Heart left ventricle (tissue), 16 donors: ENCODE measurements around the gene CADM3. TPM values are rescaled to one million over a fixed set of nuclear protein-coding genes. Genes with fewer than 3 reads are reported as not detected.

ENCODE experiments used
- ATAC-seq, 4 donors: fragments of 200-7000 bp; cut with Tn5 transposase; one replicate each; pipeline ENCODE4 v1.9.1; 2020 to 2022; ENCODE audit warnings: moderate library complexity in 4 of 4, mild to moderate bottlenecking in 3 of 4, moderate number of reproducible peaks in 1 of 4
- DNase-seq, 5 donors: peaks; one replicate each; pipeline ENCODE4 v3.0.0-alpha.2; 2020
- H3K27ac ChIP-seq, 12 donors: fragments of 200-600 bp; sonication (generic) in 4 of 12; one replicate each; pipeline versions ENCODE4 v1.5.0 to v1.8.0; 2016 to 2022; ENCODE audit warnings: mild to moderate bottlenecking in 2 of 12
- H3K27me3 ChIP-seq, 9 donors: fragments of 200-600 bp; sonication (generic) in 2 of 9; one replicate each; pipeline versions ENCODE4 v1.5.1 to v1.8.0; 2016 to 2022; ENCODE audit warnings: mild to moderate bottlenecking in 3 of 9
- H3K36me3 ChIP-seq, 9 donors: fragments of 200-600 bp; sonication (generic) in 2 of 9; one replicate each; pipeline versions ENCODE4 v1.5.0 to v1.8.0; 2018 to 2022; ENCODE audit warnings: mild to moderate bottlenecking in 2 of 9
- H3K4me1 ChIP-seq, 12 donors: fragments of 200-600 bp; sonication (generic) in 4 of 12; one replicate each; pipeline versions ENCODE4 v1.5.0 to v1.8.0; 2016 to 2022; ENCODE audit warnings: mild to moderate bottlenecking in 3 of 12
- H3K4me3 ChIP-seq, 12 donors: fragments of 200-600 bp; sonication (generic) in 4 of 12; one replicate each; pipeline versions ENCODE4 v1.5.0 to v1.8.0; 2017 to 2022; ENCODE audit warnings: mild to moderate bottlenecking in 9 of 12, moderate library complexity in 4 of 12
- H3K9me3 ChIP-seq, 12 donors: fragments of 200-600 bp; sonication (generic) in 4 of 12; one replicate each; pipeline versions ENCODE4 v1.5.0 to v1.8.0; 2016 to 2022; ENCODE audit warnings: mild to moderate bottlenecking in 1 of 12
- POLR2A ChIP-seq, 2 donors: fragments of 450-650 bp; IDR thresholded peaks; one replicate each; pipeline ENCODE4 v1.6.1; 2017; ENCODE audit warnings: antibody characterized with exemption in 2 of 2, mild to moderate bottlenecking in 2 of 2, moderate library complexity in 2 of 2
- WGBS, 4 donors: extraction: QIAGEN DNeasy Blood & Tissue Kit in 2 of 4; methylation state at CpG; one replicate each; pipeline versions ENCODE4 v1.1.5 to v1.1.7; 2013 to 2018; 5-methylcytosine and 5-hydroxymethylcytosine counted together
- intact Hi-C, 10 donors: fragments of 100-400 bp; cut with DNase I; formaldehyde crosslinking; loops; one replicate each; pipeline versions ENCODE4 v1.11.1 to v1.14.2; 2022
- polyA plus RNA-seq, 2 donors: library from polyadenylated mRNA; stranded (reverse); fragments of 200-250 nt; gene quantifications; one replicate each; pipeline ENCODE4 v1.2.3, GENCODE V29; 2013
- total RNA-seq, 9 donors: library from RNA; depleted of rRNA in 2 of 9; stranded (reverse); fragments of >200 nt in 2 of 9; fragmentation: NEBNext Ultra II Directional in 3 of 9; extraction: Animal tissue kit (Norgen Biotek cat#: 25700) in 3 of 9; gene quantifications; one replicate each; pipeline versions ENCODE4 v1.1.0 to v1.2.4, GENCODE V29; 2016 to 2023
- TF ChIP-seq, protein P1 (sequence below), 12 donors: fragments of 200-600 bp; sonication (generic) in 4 of 12; IDR thresholded peaks; one replicate each; pipeline versions ENCODE4 v1.5.0 to v1.8.0; 2018 to 2022; ENCODE audit warnings: antibody characterized with exemption in 12 of 12, mild to moderate bottlenecking in 5 of 12
- donor health status: ischemic (EF 13 %, LVEDD 7.1; RV severe dilation, severe dysfunction).
- donor health status: healthy with polysubstance abuse.
- donor health status: DM: no; HTN: yes; CAD: no.
- donor health status: DM: no; HTN: no; CAD: no.
- donor health status: ischemic (EF 25% LVEDD 6.9; RV normal size, moderate dysfunction).
- donor health status: ischemic (EF 25% LVEDD 5.7; RV mildly dilated, moderate dysfunction).
- donor health status: healthy.
- donor health status: DM: yes; HTN: yes; CAD: no.
- donor health status: ischemic (EF 35%, LVEDD 5.7; RV mildly dilated, moderate dysfunction).
- donor health status: nonischemic (EF 11% LVEDD 7.7; RV severe dilation, severe dysfunction).
- donor health status: DM: yes; HTN: yes; CAD: no.
- donor health status: PGD.
- donor health status: ischemic (EF 29% LVEDD 5.4; RV normal size, mild dysfunction).
- donor health status: nonischemic (EF 23%, LVEDD 6.1; RV moderate dilation, normal function).

The CADM3 gene
- total and polyA plus RNA-seq, 11 donors = 0.93 to 14.3 (median 2.3) TPM

DNA sequence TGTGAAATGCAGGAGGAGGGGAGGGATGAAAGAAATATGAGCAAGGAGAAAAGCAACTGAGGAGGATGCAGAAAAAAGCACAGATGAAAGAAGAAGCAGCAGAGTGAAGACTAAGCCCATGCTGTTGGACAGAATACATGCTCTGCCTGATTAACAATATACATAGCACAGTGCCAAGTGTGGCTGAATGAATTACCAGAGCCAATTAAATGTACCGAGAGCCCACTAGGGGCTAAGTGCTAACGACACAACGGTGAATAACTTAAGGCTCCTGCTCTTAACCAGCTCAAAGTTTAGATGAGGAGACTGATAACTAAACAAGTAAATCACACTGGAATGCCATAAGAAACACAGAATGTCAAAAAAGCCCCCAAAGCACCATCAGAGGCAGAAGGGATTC lies 15.6 kb downstream of the CADM3 start:
- Histone ChIP-seq H3K4me3 (no peak overlapping the region), H3K4me1 (peaks cover 0 to 13% (median 5%) of the 10 kb centered on the region in 12 donors), H3K27me3 (peaks cover 0 to 49% (median 11%) of the 10 kb centered on the region in 9 donors), H3K9me3 (no peaks in the 10 kb centered on the region), H3K36me3 (no peaks in the 10 kb centered on the region), H3K27ac (no peak overlapping the region)
- WGBS, 4 donors = 18 to 40% (median 27%) methylated on average over 3 of the region's 3 CpGs
- intact Hi-C loops = no loop called here
- DNase-seq (no peak), ATAC-seq (no peak)
- TF ChIP-seq, protein P1, sequence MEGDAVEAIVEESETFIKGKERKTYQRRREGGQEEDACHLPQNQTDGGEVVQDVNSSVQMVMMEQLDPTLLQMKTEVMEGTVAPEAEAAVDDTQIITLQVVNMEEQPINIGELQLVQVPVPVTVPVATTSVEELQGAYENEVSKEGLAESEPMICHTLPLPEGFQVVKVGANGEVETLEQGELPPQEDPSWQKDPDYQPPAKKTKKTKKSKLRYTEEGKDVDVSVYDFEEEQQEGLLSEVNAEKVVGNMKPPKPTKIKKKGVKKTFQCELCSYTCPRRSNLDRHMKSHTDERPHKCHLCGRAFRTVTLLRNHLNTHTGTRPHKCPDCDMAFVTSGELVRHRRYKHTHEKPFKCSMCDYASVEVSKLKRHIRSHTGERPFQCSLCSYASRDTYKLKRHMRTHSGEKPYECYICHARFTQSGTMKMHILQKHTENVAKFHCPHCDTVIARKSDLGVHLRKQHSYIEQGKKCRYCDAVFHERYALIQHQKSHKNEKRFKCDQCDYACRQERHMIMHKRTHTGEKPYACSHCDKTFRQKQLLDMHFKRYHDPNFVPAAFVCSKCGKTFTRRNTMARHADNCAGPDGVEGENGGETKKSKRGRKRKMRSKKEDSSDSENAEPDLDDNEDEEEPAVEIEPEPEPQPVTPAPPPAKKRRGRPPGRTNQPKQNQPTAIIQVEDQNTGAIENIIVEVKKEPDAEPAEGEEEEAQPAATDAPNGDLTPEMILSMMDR (IDR thresholded peaks at IDR 0.05) = no peak
- no peak for TF ChIP-seq POLR2A (IDR thresholded peaks at IDR 0.05)

DNA sequence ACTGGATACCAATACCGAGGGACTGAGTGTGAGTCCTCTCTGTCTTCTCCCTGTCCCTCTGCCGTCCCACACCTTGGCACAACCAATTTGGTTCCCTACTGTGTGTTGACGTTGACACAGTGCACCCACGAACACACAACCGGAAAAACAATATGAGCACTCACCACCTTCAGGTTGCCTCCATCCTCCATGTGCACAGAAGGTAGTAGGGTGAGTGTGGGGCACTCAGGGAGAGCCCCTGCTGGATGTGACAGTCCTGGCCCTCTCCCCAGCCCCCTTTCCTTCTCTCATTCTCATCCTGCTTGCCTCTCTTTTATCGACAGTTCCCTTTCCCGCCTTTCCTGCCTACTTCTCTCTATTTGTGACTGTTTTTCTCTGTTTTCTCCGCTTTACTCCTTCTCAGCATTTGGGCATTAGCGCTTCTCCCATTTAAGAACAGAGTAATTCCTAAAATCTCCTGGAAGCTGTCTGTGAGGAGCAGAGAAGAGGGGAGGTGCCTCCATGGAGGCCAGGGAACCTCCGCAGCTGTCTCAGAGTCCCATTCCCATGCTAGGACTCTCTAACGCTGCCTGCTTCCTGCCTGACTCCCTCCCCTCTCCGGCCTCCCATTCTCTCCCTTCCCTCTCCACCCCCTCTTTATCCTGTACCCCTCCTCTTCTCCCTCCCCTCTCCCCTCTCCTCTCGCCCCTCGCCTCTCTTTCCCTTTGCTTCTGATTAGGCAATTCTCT lies 16.4 kb downstream of the CADM3 start:
- no peak for DNase-seq
- TF ChIP-seq, protein P1 (IDR thresholded peaks at IDR 0.05) = no peak
- no peak for TF ChIP-seq POLR2A (IDR thresholded peaks at IDR 0.05)
- ATAC-seq = peak in 3 of 4 donors; percentile 55 to 74 (median 62)
- no peaks in the 10 kb centered on the region for H3K36me3 ChIP-seq
- intact Hi-C loops = no loop called here
- peaks cover 0 to 13% (median 5%) of the 10 kb centered on the region in 12 donors for H3K4me1 ChIP-seq
- peaks cover 0 to 51% (median 11%) of the 10 kb centered on the region in 9 donors for H3K27me3 ChIP-seq
- WGBS, 4 donors = 14 to 26% (median 20%) methylated on average over 14 of the region's 14 CpGs
- H3K9me3 ChIP-seq = no peaks in the 10 kb centered on the region
- H3K4me3 ChIP-seq = peak overlapping the region in 10 of 12 donors; percentile 9 to 45 (median 35)
- H3K27ac ChIP-seq = no peak overlapping the region

DNA sequence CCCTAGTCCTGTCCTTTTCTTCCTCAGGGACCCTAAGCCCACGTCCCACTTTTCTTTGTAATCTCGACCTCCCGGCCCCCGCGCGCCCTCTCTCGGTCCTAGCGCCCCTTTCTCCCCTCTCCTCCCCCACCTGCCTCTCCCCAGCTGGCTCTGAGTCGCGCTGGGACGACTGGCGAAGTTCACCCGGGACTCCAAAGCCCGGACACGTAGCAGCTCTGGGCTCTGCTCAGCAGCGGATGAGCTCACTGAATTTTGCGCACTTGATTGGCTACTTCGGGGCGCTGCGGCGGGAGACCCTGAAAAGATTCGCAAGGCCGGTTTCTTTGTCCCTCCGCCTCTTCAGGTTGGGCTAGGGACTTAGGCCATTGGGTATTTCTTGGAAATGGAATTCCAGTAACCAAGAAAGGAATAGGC lies 17.0 kb downstream of the CADM3 start:
- peaks cover 0 to 56% (median 11%) of the 10 kb centered on the region in 9 donors for H3K27me3 ChIP-seq
- peak overlapping the region in 10 of 12 donors; percentile 9 to 45 (median 35) for H3K4me3 ChIP-seq
- no peaks in the 10 kb centered on the region for H3K36me3 ChIP-seq
- peak; percentile 51 to 96 (median 92) for ATAC-seq
- intact Hi-C loops = no loop called here
- DNase-seq = peak; percentile 57 to 79 (median 62)
- no peaks in the 10 kb centered on the region for H3K9me3 ChIP-seq
- 1% methylated on average over 24 of the region's 24 CpGs for WGBS, 4 donors
- H3K4me1 ChIP-seq = peaks cover 0 to 13% (median 5%) of the 10 kb centered on the region in 12 donors
- no peak overlapping the region for H3K27ac ChIP-seq
- no peak for TF ChIP-seq POLR2A (IDR thresholded peaks at IDR 0.05)
- TF ChIP-seq, protein P1 (IDR thresholded peaks at IDR 0.05) = no peak

DNA sequence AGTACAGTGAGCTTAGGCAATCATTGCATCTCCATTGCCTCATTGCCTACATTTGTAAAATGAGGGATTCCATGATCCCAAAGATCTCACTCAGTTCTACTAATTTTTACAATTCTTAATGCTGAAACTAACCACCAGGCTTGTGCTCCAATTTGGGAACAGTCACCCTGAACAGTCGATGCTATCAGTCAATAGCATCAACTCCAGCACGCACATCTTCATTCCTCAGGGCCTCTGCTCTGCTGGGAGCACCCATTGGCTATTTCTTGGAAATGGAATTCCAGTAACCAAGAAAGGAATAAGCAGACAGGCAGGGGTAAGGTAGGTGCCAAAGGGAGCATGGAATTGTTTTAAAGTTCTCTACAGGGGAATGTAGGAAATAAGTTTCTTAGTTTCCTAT lies 19.0 kb downstream of the CADM3 start:
- intact Hi-C loops = no loop called here
- H3K4me3 ChIP-seq = no peak overlapping the region
- no peak for TF ChIP-seq POLR2A (IDR thresholded peaks at IDR 0.05)
- TF ChIP-seq, protein P1 (IDR thresholded peaks at IDR 0.05) = no peak
- no peaks in the 10 kb centered on the region for H3K9me3 ChIP-seq
- ATAC-seq = no peak
- H3K27ac ChIP-seq = no peak overlapping the region
- peaks cover 0 to 44% (median 11%) of the 10 kb centered on the region in 9 donors for H3K27me3 ChIP-seq
- no peaks in the 10 kb centered on the region for H3K36me3 ChIP-seq
- no peak for DNase-seq
- H3K4me1 ChIP-seq = peaks cover 0 to 13% (median 5%) of the 10 kb centered on the region in 12 donors
- WGBS, 4 donors = 61 to 69% (median 67%) methylated on average over 2 of the region's 2 CpGs
